Activated T-cell treated with anti-CD3 and anti-CD28 coated beads for 24 hours (primary cell): Measurements from ENCODE around the gene MRPS34.

ENCODE experiments used
- DNase-seq: peaks from one replicate; pipeline ENCODE4 v3.0.0-alpha.2; 2020; ENCODE audit warnings: low read depth

Gene MRPS34

GRCh38 chr16:1794908-1795666 is 22.2 kb upstream of the MRPS34 start:
- no peak for DNase-seq

DNA sequence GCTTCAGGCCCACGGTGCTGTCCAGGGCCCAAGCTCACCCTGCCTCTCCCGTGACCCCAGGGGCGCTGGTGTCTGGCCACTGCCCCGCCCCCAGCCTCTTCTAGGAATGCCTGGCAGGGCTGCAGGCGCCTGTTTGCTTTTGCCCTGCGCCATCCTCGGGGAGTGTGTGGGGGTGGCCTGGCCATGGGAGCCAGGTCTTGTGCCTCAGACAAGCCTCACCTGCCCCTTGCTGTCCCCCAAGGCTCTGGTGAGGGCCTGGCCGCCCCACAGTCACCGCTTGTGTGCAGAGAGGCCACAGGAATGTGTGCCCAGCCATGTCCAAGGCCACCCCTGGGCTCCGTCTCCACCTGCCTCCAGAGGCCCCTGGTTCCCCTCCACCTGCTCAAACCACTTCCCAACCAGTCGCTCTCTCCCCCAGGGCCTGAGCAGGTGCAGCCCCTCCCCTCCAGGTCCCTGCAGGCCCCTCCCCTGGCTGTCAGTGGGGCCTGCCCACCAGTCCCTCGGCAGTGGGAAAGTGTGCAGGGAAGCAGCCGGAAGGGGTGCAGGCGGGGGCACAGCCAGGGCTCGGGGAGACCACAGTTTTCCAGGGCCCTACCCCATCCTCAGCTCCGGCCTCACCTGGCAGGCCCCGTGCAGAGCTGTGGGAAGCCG is 21.4 kb upstream of the MRPS34 start:
- DNase-seq: no peak

- no peak for DNase-seq
These were observed 20.8 kb upstream of the MRPS34 start, which contains the start of gene IGFALS for GRCh38 chr16:1793578-1794220. TSS of gene IGFALS (minus strand) at chr16:1793705. CDS start at chr16:1793652, 53 bp downstream.

- no peak for DNase-seq
These were observed 20.1 kb upstream of the MRPS34 start for GRCh38 chr16:1792836-1793577.

- no peak for DNase-seq
These were observed 19.2 kb upstream of the MRPS34 start for GRCh38 chr16:1791943-1792812.

DNA sequence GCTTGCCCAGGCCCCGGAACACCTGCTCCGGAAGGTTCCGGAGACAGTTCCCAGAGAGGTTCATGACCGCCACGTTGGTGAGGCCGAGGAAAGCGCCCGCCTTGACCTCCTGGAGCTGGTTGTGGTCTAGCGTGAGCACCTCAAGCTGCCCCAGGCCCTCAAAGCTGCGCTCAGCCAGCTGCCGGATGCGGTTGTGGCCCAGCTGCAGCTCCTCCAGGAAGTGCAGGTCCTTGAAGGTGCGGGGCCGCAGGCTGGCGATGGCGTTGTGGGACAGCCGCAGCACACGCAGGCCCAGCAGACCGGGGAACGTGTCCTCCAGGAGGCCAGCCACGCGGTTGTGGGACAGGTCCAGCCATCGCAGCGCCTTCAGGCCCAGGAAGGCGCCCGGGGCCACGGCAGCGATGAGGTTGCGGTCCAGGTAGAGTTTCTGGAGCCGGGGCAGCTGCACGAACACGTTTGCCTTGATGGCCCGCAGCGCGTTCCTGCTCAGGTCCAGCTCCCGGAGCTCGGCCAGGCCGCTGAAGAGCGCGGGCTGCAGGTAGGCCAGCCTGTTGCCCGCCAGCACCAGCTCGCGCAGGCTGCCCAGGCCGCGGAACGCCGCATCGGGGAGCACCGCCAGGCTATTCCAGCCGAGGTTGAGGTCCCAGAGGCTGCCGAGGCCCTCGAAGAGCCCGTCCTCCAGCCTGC is 18.5 kb upstream of the MRPS34 start:
- no peak for DNase-seq

GRCh38 chr16:1790611-1791255 is 17.8 kb upstream of the MRPS34 start:
- DNase-seq: no peak

GRCh38 chr16:1790261-1790610 is 17.3 kb upstream of the MRPS34 start:
- DNase-seq: no peak

GRCh38 chr16:1789643-1790045 is 16.7 kb upstream of the MRPS34 start:
- DNase-seq: no peak

GRCh38 chr16:1788708-1789100 is 15.8 kb upstream of the MRPS34 start:
- no peak for DNase-seq

- DNase-seq: no peak
These were observed 15.3 kb upstream of the MRPS34 start for GRCh38 chr16:1788095-1788707.

DNA sequence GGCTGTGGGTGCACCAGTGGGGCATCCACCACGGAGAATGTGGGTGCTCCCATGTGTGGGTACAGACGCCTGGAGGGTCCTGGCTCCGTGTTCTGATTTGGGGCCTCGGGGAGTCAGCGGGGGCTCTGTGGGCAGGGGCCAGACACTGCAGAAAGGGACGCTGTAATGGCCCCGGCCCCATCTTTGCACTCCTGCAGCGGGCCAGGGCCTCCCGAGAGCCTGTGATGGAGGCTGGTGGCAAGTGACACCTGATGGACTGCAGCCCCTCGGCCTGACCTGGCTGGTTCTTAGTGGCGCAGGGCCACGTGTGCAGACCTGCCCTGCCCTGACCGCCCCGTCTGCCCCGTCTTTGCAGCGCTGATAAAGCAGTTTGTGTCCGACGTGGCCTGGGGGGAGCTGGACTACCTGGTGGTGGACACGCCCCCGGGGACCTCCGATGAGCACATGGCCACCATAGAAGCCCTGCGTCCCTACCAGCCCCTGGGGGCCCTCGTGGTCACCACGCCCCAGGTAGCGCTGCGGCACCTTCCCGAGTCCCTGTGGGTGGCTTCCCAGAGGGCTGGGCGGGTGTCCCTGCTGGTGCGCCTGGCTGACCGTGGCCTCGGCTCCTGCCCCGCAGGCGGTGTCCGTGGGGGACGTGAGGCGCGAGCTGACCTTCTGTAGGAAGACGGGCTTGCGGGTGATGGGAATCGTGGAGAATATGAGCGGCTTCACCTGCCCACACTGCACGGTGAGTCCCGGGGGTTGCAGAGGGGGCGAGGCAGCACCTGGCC is 14.6 kb upstream of the MRPS34 start:
- no peak for DNase-seq

- no peak for DNase-seq
These were observed 14.1 kb upstream of the MRPS34 start for GRCh38 chr16:1787056-1787321.

DNA sequence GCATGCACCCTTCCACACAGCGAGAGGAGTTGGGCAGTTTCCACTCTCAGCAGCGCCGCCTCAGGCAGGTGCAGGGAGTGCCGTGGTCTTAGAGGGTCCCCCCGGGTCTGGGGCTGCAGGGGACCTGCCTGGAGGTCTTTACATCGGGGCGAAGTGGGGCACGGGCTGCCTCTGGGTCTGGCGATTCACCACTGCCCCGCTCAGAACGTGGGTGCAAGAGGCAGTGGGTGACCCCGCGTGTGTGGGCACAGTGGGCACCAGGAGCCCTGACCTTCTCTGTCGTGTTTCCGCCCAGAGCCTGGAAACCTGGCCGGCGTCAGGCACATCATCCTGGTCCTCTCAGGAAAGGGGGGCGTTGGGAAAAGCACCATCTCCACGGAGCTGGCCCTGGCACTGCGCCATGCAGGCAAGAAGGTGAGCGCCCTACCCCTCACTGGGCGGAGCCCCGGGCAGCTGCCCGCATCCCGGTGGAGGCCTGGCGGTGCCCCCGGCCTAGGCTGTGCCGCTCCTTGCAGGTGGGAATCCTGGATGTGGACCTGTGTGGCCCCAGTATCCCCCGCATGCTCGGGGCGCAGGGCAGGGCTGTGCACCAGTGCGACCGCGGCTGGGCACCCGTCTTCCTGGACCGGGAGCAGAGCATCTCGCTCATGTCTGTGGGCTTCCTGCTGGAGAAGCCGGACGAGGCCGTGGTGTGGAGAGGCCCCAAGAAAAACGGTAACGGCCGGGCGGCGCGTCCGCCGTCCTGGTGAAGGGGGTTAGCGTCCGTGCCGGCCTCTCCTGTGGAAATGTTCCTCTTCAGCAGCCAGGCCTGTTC is 13.5 kb upstream of the MRPS34 start:
- DNase-seq: no peak

DNA sequence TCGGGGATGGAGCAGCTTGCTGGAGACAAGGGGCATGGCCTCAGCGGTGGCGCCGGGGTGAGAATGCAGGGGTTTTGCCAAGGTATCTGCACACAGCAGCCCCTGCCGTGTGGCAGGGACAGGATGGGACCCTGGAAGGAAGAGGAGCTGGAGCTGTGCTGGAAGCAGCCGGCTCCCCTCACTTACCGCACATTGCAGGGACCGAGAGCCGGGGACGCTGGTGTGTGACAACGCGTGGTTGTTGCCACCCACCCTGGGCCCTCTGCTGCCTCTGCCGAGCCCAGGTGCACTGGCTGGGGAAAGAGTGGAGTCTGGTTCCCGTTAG is 12.9 kb upstream of the MRPS34 start:
- DNase-seq: no peak

- DNase-seq: no peak
These were observed 12.3 kb upstream of the MRPS34 start for GRCh38 chr16:1784977-1785845.

DNA sequence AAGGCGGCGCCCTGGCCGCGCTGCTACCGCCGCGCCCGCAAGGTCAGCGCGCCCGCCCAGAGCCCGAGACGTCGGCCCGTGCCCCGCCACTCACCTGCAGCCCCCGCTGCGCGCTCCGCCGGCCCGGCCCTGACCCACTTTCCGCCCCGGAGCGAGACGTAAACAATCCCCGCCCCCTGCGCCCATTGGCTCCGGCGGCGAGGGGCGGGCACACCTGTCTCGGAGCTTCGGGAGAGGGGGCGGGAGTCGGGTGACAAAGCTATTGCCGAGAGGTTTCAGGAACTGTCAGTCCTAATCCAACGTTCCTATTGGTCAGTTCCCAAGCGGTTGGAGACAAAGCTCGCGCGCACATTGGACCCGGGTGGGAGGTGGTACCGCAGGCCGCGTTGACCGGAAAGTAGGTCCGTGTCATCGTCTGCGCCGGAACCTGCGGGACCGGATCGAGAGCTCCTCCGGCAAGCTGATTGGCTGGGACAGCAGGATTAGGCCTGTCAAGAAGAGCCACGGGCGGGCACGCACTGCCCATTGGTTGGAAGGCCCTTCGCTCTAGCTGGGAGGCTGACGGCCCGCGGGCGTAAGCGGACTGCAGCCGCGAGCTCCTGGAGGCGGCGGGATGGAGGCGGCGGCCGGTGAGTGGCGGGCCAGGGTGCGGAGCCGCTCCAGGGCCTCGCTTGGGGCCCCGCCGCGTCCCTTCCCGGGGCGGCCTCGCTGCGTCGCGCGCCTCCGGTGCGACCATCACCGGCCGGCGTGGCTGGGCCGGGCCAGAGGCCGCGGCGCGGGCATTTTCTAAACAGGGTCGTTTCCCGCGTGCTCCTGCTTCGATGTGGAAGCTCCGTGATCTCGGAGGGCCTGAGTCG is 9.7 kb upstream of the MRPS34 start, which contains the start of the genes NUBP2 and SPSB3:
NUBP2 (plus strand) TSS at position 553 of the 857 bp plus-strand sequence; CDS start at position 614, 61 bp downstream.
SPSB3 (minus strand) TSS at position 164 of the 857 bp plus-strand sequence. CDS start 1,088 bp downstream, outside the sequence.
- peak; percentile 98 for DNase-seq
